OCI-LY7 (cell line): ENCODE results near the gene FKTN.

Experiments
- CTCF ChIP-seq: fragments of 200-600 bp; sonication (generic); conservative IDR thresholded peaks from 2 replicates; pipeline ENCODE4 v1.5.1; 2014; ENCODE audit warnings: mild to moderate bottlenecking, antibody characterized with exemption, low read length, moderate library complexity, mixed read lengths
- EZH2phosphoT487 ChIP-seq: fragments of 200-600 bp; sonication (generic); IDR thresholded peaks from 2 replicates; pipeline ENCODE4 v1.6.1; 2018; ENCODE audit warnings: low read depth, borderline replicate concordance, mild to moderate bottlenecking, mixed run types, antibody characterized with exemption, low read length, moderate library complexity, mixed read lengths

- no peak for TF ChIP-seq CTCF
- no peak for TF ChIP-seq EZH2phosphoT487
Observed at GRCh38 chr9:105636331-105636730, 78.4 kb downstream of the FKTN start.
